GM23338 (cell line): ENCODE measurements around the gene ROR1. TPM values are rescaled to one million over a fixed set of nuclear protein-coding genes. Genes with fewer than 3 reads are reported as not detected.

Source experiments
- ATAC-seq: fragments of 200-7000 bp; cut with Tn5 transposase; 3 replicates; pipeline ENCODE4 v1.9.1; 2020
- DNase-seq: peaks from one replicate; pipeline ENCODE4 v3.0.0-alpha.2; 2015; ENCODE audit warnings: low spot score
- H2AFZ ChIP-seq: fragments of 200-600 bp; sonication (generic); 2 replicates; pipeline ENCODE4 v1.8.0; 2016; ENCODE audit warnings: antibody characterized with exemption, mild to moderate bottlenecking, moderate library complexity
- H3F3A ChIP-seq: fragments of 200-600 bp; sonication (generic); replicated peaks from 2 replicates; pipeline ENCODE4 v1.8.0; 2017; ENCODE audit warnings: antibody characterized with exemption, mixed run types, low read depth
- H3K27ac ChIP-seq: fragments of 200-600 bp; sonication (generic); 2 replicates; pipeline ENCODE4 v1.6.1; 2016; ENCODE audit warnings: low read depth
- H3K27me3 ChIP-seq: fragments of 200-600 bp; sonication (generic); 2 replicates; pipeline ENCODE4 v1.8.0; 2016; ENCODE audit warnings: mild to moderate bottlenecking, mixed run types, moderate library complexity; ENCODE audit not compliant: insufficient read depth
- H3K36me3 ChIP-seq: fragments of 200-600 bp; sonication (generic); 2 replicates; pipeline ENCODE4 v1.8.0; 2016; ENCODE audit warnings: mild to moderate bottlenecking; ENCODE audit not compliant: insufficient read depth
- H3K4me1 ChIP-seq: fragments of 200-600 bp; sonication (generic); 2 replicates; pipeline ENCODE4 v1.8.0; 2016; ENCODE audit warnings: mild to moderate bottlenecking, moderate library complexity; ENCODE audit not compliant: insufficient read depth
- H3K4me2 ChIP-seq: fragments of 200-600 bp; sonication (generic); 2 replicates; pipeline ENCODE4 v1.7.1; 2017; ENCODE audit warnings: mixed run types
- H3K4me3 ChIP-seq: fragments of 200-600 bp; sonication (generic); 2 replicates; pipeline ENCODE4 v1.6.1; 2016; ENCODE audit warnings: mixed run types
- H3K79me2 ChIP-seq: fragments of 200-600 bp; sonication (generic); replicated peaks from 2 replicates; pipeline ENCODE4 v1.8.0; 2017; ENCODE audit warnings: mild to moderate bottlenecking; ENCODE audit not compliant: insufficient read depth
- H3K9me2 ChIP-seq: fragments of 200-600 bp; sonication (generic); 2 replicates; pipeline ENCODE4 v1.8.0; 2017; ENCODE audit not compliant: insufficient read depth
- H4K20me1 ChIP-seq: fragments of 200-600 bp; sonication (generic); replicated peaks from 2 replicates; pipeline ENCODE4 v1.8.0; 2017; ENCODE audit warnings: mild to moderate bottlenecking; ENCODE audit not compliant: insufficient read depth
- H3K27ac Mint-ChIP-seq: 2 replicates; pipeline ENCODE4 v1.8.0; 2020; ENCODE audit warnings: inconsistent platforms, mild to moderate bottlenecking, moderate library complexity, mixed read lengths
- H3K27me3 Mint-ChIP-seq: 3 replicates; pipeline ENCODE4 v1.8.0; 2022; ENCODE audit warnings: low read depth, mild to moderate bottlenecking, moderate library complexity, mixed read lengths, inconsistent platforms; ENCODE audit not compliant: insufficient read depth, poor library complexity
- H3K36me3 Mint-ChIP-seq: 3 replicates; pipeline ENCODE4 v1.8.0; 2021; ENCODE audit warnings: low read depth, mild to moderate bottlenecking, inconsistent platforms, moderate library complexity, mixed read lengths
- H3K4me1 Mint-ChIP-seq: 3 replicates; pipeline ENCODE4 v1.8.0; 2020; ENCODE audit warnings: mild to moderate bottlenecking, inconsistent platforms, mixed read lengths
- H3K4me3 Mint-ChIP-seq: 3 replicates; pipeline ENCODE4 v1.8.0; 2021; ENCODE audit warnings: moderate library complexity, mild to moderate bottlenecking, inconsistent platforms, mixed read lengths
- H3K9me3 Mint-ChIP-seq: 3 replicates; pipeline ENCODE4 v1.8.0; 2020; ENCODE audit warnings: moderate library complexity, mild to moderate bottlenecking, inconsistent platforms, mixed read lengths
- CREB1 ChIP-seq: fragments of 250-450 bp; sonication (Bioruptor Pico); IDR thresholded peaks from 2 replicates; pipeline ENCODE4 v1.5.0; 2020; ENCODE audit warnings: low read depth, mild to moderate bottlenecking, moderate library complexity
- EZH2 ChIP-seq: fragments of 200-600 bp; sonication (generic); IDR thresholded peaks from one replicate; pipeline ENCODE4 v1.8.0; 2017; ENCODE audit warnings: antibody characterized with exemption, mild to moderate bottlenecking, low read depth; ENCODE audit not compliant: unreplicated experiment
- JUNB ChIP-seq: IDR thresholded peaks from one replicate; pipeline ENCODE4 v1.6.1; 2016; ENCODE audit warnings: antibody characterized with exemption; ENCODE audit not compliant: unreplicated experiment
- POLR2AphosphoS5 ChIP-seq: IDR thresholded peaks from 2 replicates; pipeline ENCODE4 v1.6.1; 2016; ENCODE audit warnings: antibody characterized with exemption, low read depth
- REST ChIP-seq: IDR thresholded peaks from one replicate; pipeline ENCODE4 v1.6.1; 2018; ENCODE audit warnings: antibody characterized with exemption; ENCODE audit not compliant: unreplicated experiment
- ZNF114 ChIP-seq: fragments of 250-450 bp; sonication (Bioruptor Pico); IDR thresholded peaks from 2 replicates; pipeline ENCODE4 v1.5.0; 2020; ENCODE audit warnings: mild to moderate bottlenecking, moderate library complexity
- ZNF331 ChIP-seq: fragments of 250-450 bp; sonication (Bioruptor Pico); IDR thresholded peaks from 2 replicates; pipeline ENCODE4 v1.5.0; 2020; ENCODE audit warnings: low read depth, mild to moderate bottlenecking, moderate library complexity
- ZNF462 ChIP-seq: fragments of 250-450 bp; sonication (Bioruptor Pico); IDR thresholded peaks from 2 replicates; pipeline ENCODE4 v1.5.0; 2020; ENCODE audit warnings: mild to moderate bottlenecking, moderate library complexity
- polyA plus RNA-seq: library from polyadenylated mRNA; unstranded; fragments of >200 nt; fragmentation: Nextera tagmentation; extraction: Ambion mirVana; gene quantifications from 2 replicates; pipeline ENCODE4 v1.2.1, GENCODE V29; 2016
- total RNA-seq: library from RNA; depleted of rRNA; stranded (reverse); fragments of >200 nt; shearing (Covaris generic); gene quantifications from 2 replicates; pipeline ENCODE4 v1.2.3, GENCODE V29; 2014

Gene ROR1
- total and polyA plus RNA-seq, 2 experiments from 2014 or later, result 59.7 to 96.0 TPM

DNA sequence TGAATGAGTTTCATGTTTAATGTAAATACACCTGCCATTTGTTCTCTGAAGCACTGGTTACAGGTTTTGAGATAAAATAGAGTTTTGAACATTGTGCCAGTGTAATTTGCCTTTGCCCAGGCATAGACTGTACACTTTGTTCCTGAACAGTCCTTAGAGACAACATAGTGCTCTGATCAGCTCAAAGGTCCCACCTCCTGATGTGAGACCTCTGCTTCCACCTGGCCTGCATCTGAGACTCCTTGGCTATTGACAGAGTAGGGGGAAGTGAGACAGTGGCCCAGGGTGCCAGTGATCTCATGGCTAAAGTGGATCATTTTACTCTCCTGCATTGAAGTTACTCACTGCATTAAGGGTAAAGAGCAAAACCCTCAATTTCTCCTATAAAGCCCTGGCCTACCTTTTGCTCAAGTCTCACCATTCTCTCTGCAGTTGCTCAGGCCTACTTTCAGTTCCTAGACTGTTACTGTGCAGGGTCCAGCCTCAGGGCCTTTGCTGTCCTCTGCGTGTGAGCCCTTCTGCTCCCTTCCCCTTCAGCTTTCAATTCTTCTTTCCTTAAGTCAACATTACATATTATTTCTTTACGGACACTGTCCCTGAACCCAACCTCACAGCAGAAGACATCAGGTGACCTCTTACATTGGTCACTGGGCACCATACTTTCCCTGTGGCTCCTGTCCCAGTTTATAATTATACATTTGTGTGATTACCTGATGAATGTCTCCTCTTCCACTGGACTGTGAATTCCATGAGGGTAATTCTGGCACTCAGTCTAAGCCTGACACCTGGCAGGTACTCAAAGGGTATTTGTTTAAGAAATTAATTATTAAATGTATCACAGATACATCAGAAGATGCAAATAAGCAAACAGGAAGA, 142.9 kb downstream of the ROR1 start:
- Histone ChIP-seq H3F3A (no peaks in the 10 kb centered on the region), H3K36me3 (no peaks in the 10 kb centered on the region), H3K79me2 (peaks cover 96% of the 10 kb centered on the region), H3K9me2 (no peaks in the 10 kb centered on the region), H2AFZ (no peak overlapping the region), H3K4me3 (no peak overlapping the region), H3K27me3 (no peaks in the 10 kb centered on the region), H3K4me2 (no peak overlapping the region), H3K27ac (no peak overlapping the region), H3K4me1 (peaks cover 65% of the 10 kb centered on the region), H4K20me1 (no peaks in the 10 kb centered on the region; the same call in 1 of the 2 replicates)
- Mint-ChIP-seq H3K36me3 (no peaks in the 10 kb centered on the region), H3K27ac (no peak overlapping the region; the same call in 1 of the 2 replicates), H3K27me3 (peaks cover 5% of the 10 kb centered on the region), H3K4me3 (no peak overlapping the region), H3K4me1 (peaks cover 85% of the 10 kb centered on the region), H3K9me3 (no peaks in the 10 kb centered on the region)
- ATAC-seq, result no peak
- TF ChIP-seq ZNF331 (CRISPR knock-in tag), result no peak
- TF ChIP-seq REST, result no peak
- TF ChIP-seq EZH2, result no peak
- TF ChIP-seq CREB1 (CRISPR knock-in tag), result no peak
- TF ChIP-seq JUNB, result no peak
- no peak for TF ChIP-seq ZNF462 (CRISPR knock-in tag)
- no peak for TF ChIP-seq ZNF114
- no peak for TF ChIP-seq POLR2AphosphoS5
- DNase-seq, result no peak
